HEK293 (cell line): Measurements from ENCODE around the gene CIDEA.

Experiments
- CTCF ChIA-PET: fragments of 350-600 bp; formaldehyde crosslinking; extraction: SDS; loops from one replicate; lab custom pipeline; 2021; ENCODE audit warnings: antibody characterized with exemption; lab: Yijun Ruan, JAX
- POLR2A ChIA-PET: fragments of 300-600 bp; formaldehyde crosslinking; extraction: SDS; loops from one replicate; lab custom pipeline; 2020; ENCODE audit warnings: antibody characterized with exemption, inconsistent platforms; lab: Yijun Ruan, JAX
- H3K27ac ChIP-seq: fragments of 200-500 bp; sonication (Bioruptor generic); 2 replicates; pipeline ENCODE4 v1.5.1; 2014; ENCODE audit warnings: low read depth, low read length, control low read depth, inconsistent platforms; ENCODE audit errors: extremely low read depth
- H3K36me3 ChIP-seq, 2 experiments: fragments of 200-500 bp in 1 of 2; sonication (Bioruptor generic) in 1 of 2; 1 replicate in 1 of 2; 2 replicates in 1 of 2; pipeline ENCODE4 v1.5.1; 2014 to 2017; ENCODE audit warnings: inconsistent platforms in 2 of 2, low read length in 2 of 2; ENCODE audit not compliant: control insufficient read depth in 2 of 2, insufficient read depth in 1 of 2
- H3K4me1 ChIP-seq: fragments of 200-500 bp; sonication (Bioruptor generic); 2 replicates; pipeline ENCODE4 v1.5.1; 2014; ENCODE audit warnings: mild to moderate bottlenecking, low read length, inconsistent platforms; ENCODE audit not compliant: control insufficient read depth, insufficient read depth
- H3K4me3 ChIP-seq: 2 replicates; pipeline ENCODE4 v1.5.1; 2011; ENCODE audit warnings: low read depth, mild to moderate bottlenecking, control low read depth, low read length, moderate library complexity
- H3K9me3 ChIP-seq: fragments of 200-500 bp; sonication (Bioruptor generic); 2 replicates; pipeline ENCODE4 v1.5.1; 2014; ENCODE audit warnings: low read depth, low read length, inconsistent platforms; ENCODE audit not compliant: control insufficient read depth, insufficient read depth
- BCL11A ChIP-seq: fragments of 450-650 bp; formaldehyde crosslinking; IDR thresholded peaks from 2 replicates; pipeline ENCODE4 v1.5.1; 2016; ENCODE audit warnings: low read depth, missing biosample characterization, missing genetic modification characterization
- BCL6B ChIP-seq: fragments of 450-650 bp; formaldehyde crosslinking; IDR thresholded peaks from 2 replicates; pipeline ENCODE4 v1.5.1; 2017; ENCODE audit warnings: missing biosample characterization, missing genetic modification characterization
- KLF7 ChIP-seq: fragments of 450-650 bp; formaldehyde crosslinking; IDR thresholded peaks from 2 replicates; pipeline ENCODE4 v1.5.1; 2016; ENCODE audit warnings: missing biosample characterization, missing genetic modification characterization, borderline replicate concordance
- ZFP41 ChIP-seq: fragments of 450-650 bp; formaldehyde crosslinking; IDR thresholded peaks from 2 replicates; pipeline ENCODE4 v1.5.1; 2016; ENCODE audit warnings: missing biosample characterization, missing genetic modification characterization, borderline replicate concordance
- ZNF133 ChIP-seq: fragments of 450-650 bp; formaldehyde crosslinking; IDR thresholded peaks from 2 replicates; pipeline ENCODE4 v1.5.1; 2016; ENCODE audit warnings: missing biosample characterization, missing genetic modification characterization
- ZNF140 ChIP-seq: fragments of 450-650 bp; formaldehyde crosslinking; IDR thresholded peaks from 2 replicates; pipeline ENCODE4 v1.5.1; 2016; ENCODE audit warnings: missing biosample characterization, missing genetic modification characterization
- ZNF184 ChIP-seq: fragments of 450-650 bp; IDR thresholded peaks from 2 replicates; pipeline ENCODE4 v1.5.1; 2018; ENCODE audit warnings: missing biosample characterization, mild to moderate bottlenecking, missing genetic modification characterization
- ZNF223 ChIP-seq: fragments of 450-650 bp; formaldehyde crosslinking; IDR thresholded peaks from 2 replicates; pipeline ENCODE4 v1.5.1; 2016; ENCODE audit warnings: missing biosample characterization, missing genetic modification characterization
- ZNF362 ChIP-seq: fragments of 450-650 bp; formaldehyde crosslinking; IDR thresholded peaks from 2 replicates; pipeline ENCODE4 v1.5.1; 2016; ENCODE audit warnings: missing biosample characterization, missing genetic modification characterization
- ZNF366 ChIP-seq: fragments of 450-650 bp; formaldehyde crosslinking; conservative IDR thresholded peaks from 2 replicates; pipeline ENCODE4 v1.5.1; 2016; ENCODE audit warnings: missing biosample characterization, missing genetic modification characterization
- ZNF423 ChIP-seq: fragments of 450-650 bp; formaldehyde crosslinking; IDR thresholded peaks from 2 replicates; pipeline ENCODE4 v1.5.1; 2016; ENCODE audit warnings: missing biosample characterization, missing genetic modification characterization
- ZNF449 ChIP-seq: fragments of 450-650 bp; formaldehyde crosslinking; IDR thresholded peaks from 2 replicates; pipeline ENCODE4 v1.5.1; 2017; ENCODE audit warnings: missing biosample characterization, mild to moderate bottlenecking, missing genetic modification characterization, moderate library complexity
- ZNF501 ChIP-seq: fragments of 450-650 bp; formaldehyde crosslinking; IDR thresholded peaks from 2 replicates; pipeline ENCODE4 v1.5.1; 2016; ENCODE audit warnings: missing biosample characterization, missing genetic modification characterization
- ZNF513 ChIP-seq: fragments of 450-650 bp; IDR thresholded peaks from 2 replicates; pipeline ENCODE4 v1.5.1; 2018; ENCODE audit warnings: missing biosample characterization, missing genetic modification characterization
- ZNF654 ChIP-seq: fragments of 450-650 bp; formaldehyde crosslinking; IDR thresholded peaks from 2 replicates; pipeline ENCODE4 v1.5.1; 2016; ENCODE audit warnings: low read depth, missing biosample characterization, missing genetic modification characterization
- TF ChIP-seq, protein P1 (sequence below): fragments of 450-650 bp; formaldehyde crosslinking; IDR thresholded peaks from 2 replicates; pipeline ENCODE4 v1.5.1; 2016; ENCODE audit warnings: missing biosample characterization, missing genetic modification characterization
- TF ChIP-seq, protein P2 (sequence below): fragments of 450-650 bp; formaldehyde crosslinking; IDR thresholded peaks from 2 replicates; pipeline ENCODE4 v1.5.1; 2016; ENCODE audit warnings: missing biosample characterization, missing genetic modification characterization, borderline replicate concordance
- TF ChIP-seq, protein P3 (sequence below): fragments of 450-650 bp; formaldehyde crosslinking; IDR thresholded peaks from 2 replicates; pipeline ENCODE4 v1.5.1; 2016; ENCODE audit warnings: missing biosample characterization, missing genetic modification characterization

Gene CIDEA

DNA sequence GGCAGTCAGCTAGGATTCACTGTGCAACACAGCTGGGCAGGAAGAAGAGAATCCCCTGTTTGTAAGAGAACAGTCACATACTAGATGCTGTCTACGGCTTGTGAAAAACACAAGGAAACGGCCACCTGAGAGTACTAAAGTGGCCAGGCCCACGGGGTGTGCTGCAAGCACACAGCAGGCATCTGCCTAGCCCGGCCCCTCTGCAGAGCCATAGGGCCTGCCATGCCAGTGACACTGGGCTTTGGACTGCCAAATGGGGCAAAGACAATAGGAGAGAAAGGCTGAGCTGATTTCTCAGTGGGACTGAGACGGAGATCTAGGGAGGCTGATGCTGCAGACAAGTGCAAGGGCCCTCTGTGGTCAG lies 64.2 kb downstream of the CIDEA start:
- Histone ChIP-seq H3K36me3 (peaks cover 33 to 67% of the 10 kb centered on the region in 2 experiments), H3K4me3 (no peak overlapping the region), H3K27ac (no peak overlapping the region), H3K9me3 (no peaks in the 10 kb centered on the region), H3K4me1 (0 out of 2 replicates have a peak, but pooled peaks cover 2% of the 10 kb centered on the region)
- CTCF ChIA-PET, result interaction anchor here (2.6 to 12.6 kb wide), 2 partner anchors 10 to 46 kb away, joined by 15 to 101 read pairs; no protein-coding TSS in a partner anchor
- POLR2A ChIA-PET, result interaction anchor here (0.6 to 1.7 kb wide), 4 partner anchors 9 to 71 kb away, joined by 3 to 6 read pairs (median 4); no protein-coding TSS in a partner anchor
- TF ChIP-seq ZNF423 (tag by site-specific recombination), result no peak
- no peak for TF ChIP-seq KLF7 (tag by site-specific recombination)
- TF ChIP-seq, protein P1, sequence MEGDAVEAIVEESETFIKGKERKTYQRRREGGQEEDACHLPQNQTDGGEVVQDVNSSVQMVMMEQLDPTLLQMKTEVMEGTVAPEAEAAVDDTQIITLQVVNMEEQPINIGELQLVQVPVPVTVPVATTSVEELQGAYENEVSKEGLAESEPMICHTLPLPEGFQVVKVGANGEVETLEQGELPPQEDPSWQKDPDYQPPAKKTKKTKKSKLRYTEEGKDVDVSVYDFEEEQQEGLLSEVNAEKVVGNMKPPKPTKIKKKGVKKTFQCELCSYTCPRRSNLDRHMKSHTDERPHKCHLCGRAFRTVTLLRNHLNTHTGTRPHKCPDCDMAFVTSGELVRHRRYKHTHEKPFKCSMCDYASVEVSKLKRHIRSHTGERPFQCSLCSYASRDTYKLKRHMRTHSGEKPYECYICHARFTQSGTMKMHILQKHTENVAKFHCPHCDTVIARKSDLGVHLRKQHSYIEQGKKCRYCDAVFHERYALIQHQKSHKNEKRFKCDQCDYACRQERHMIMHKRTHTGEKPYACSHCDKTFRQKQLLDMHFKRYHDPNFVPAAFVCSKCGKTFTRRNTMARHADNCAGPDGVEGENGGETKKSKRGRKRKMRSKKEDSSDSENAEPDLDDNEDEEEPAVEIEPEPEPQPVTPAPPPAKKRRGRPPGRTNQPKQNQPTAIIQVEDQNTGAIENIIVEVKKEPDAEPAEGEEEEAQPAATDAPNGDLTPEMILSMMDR, result no peak
- TF ChIP-seq ZNF133 (tag by site-specific recombination), result no peak
- TF ChIP-seq ZNF140 (tag by site-specific recombination), result no peak
- TF ChIP-seq, protein P2, sequence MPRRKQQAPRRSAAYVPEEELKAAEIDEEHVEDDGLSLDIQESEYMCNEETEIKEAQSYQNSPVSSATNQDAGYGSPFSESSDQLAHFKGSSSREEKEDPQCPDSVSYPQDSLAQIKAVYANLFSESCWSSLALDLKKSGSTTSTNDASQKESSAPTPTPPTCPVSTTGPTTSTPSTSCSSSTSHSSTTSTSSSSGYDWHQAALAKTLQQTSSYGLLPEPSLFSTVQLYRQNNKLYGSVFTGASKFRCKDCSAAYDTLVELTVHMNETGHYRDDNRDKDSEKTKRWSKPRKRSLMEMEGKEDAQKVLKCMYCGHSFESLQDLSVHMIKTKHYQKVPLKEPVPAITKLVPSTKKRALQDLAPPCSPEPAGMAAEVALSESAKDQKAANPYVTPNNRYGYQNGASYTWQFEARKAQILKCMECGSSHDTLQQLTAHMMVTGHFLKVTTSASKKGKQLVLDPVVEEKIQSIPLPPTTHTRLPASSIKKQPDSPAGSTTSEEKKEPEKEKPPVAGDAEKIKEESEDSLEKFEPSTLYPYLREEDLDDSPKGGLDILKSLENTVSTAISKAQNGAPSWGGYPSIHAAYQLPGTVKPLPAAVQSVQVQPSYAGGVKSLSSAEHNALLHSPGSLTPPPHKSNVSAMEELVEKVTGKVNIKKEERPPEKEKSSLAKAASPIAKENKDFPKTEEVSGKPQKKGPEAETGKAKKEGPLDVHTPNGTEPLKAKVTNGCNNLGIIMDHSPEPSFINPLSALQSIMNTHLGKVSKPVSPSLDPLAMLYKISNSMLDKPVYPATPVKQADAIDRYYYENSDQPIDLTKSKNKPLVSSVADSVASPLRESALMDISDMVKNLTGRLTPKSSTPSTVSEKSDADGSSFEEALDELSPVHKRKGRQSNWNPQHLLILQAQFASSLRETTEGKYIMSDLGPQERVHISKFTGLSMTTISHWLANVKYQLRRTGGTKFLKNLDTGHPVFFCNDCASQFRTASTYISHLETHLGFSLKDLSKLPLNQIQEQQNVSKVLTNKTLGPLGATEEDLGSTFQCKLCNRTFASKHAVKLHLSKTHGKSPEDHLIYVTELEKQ (tag by site-specific recombination), result no peak
- no peak for TF ChIP-seq ZNF513 (tag by site-specific recombination)
- TF ChIP-seq ZNF366 (tag by site-specific recombination), result no peak
- no peak for TF ChIP-seq ZNF362 (tag by site-specific recombination)
- no peak for TF ChIP-seq ZNF223 (tag by site-specific recombination)
- no peak for TF ChIP-seq ZNF501
- no peak for TF ChIP-seq ZNF449 (tag by site-specific recombination)
- TF ChIP-seq, protein P3, sequence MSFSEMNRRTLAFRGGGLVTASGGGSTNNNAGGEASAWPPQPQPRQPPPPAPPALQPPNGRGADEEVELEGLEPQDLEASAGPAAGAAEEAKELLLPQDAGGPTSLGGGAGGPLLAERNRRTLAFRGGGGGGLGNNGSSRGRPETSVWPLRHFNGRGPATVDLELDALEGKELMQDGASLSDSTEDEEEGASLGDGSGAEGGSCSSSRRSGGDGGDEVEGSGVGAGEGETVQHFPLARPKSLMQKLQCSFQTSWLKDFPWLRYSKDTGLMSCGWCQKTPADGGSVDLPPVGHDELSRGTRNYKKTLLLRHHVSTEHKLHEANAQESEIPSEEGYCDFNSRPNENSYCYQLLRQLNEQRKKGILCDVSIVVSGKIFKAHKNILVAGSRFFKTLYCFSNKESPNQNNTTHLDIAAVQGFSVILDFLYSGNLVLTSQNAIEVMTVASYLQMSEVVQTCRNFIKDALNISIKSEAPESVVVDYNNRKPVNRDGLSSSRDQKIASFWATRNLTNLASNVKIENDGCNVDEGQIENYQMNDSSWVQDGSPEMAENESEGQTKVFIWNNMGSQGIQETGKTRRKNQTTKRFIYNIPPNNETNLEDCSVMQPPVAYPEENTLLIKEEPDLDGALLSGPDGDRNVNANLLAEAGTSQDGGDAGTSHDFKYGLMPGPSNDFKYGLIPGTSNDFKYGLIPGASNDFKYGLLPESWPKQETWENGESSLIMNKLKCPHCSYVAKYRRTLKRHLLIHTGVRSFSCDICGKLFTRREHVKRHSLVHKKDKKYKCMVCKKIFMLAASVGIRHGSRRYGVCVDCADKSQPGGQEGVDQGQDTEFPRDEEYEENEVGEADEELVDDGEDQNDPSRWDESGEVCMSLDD (tag by site-specific recombination), result no peak
- TF ChIP-seq BCL11A (tag by site-specific recombination), result no peak
- TF ChIP-seq ZNF184 (tag by site-specific recombination), result no peak
- TF ChIP-seq BCL6B (tag by site-specific recombination), result no peak
- TF ChIP-seq ZNF654, result no peak
- no peak for TF ChIP-seq ZFP41
